ENCODE data around the gene STX1A. TPM values are rescaled to one million over a fixed set of nuclear protein-coding genes. Genes with fewer than 3 reads are reported as not detected.

STX1A gene
- total and polyA plus RNA-seq, 2 of the 8 experiments (the other 6 are each of a cell fraction or from before 2014, with no cell fraction given) = 13.5 to 17.5 TPM

DNA sequence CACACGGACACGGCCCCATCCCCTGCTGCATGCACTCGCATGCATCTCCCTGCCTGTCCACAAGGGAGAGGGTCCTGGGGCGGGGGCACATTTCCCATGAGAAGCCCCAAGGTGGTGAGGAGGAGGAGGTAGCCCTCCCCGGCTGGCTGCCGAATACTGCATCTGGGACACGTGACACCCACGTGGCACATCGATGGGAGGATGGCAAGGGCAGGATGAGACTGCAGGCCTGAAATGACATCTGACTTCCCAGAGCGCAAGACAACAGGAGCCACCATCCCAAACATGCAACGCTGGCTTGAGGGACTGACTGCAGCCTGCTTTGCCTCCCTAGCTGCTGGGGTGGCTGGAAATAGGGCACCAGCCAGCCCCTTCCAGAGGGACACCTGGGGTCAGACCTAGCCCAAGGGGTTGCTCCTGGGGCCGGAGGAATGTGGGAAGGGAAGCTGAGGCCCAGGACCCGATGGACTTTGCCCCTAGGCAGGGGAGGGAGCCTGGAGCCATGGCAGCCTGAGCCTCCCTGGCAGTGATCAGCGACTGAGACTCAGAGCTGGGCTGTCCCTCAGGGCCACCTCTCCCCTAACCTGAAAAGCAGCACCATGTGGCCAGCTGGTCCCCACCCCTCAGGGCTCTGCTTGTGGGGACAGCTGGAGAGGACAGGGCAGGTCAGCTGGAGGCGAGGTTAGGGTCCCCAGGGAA lies 19.9 kb downstream of the STX1A start (continued):
- TF ChIP-seq, protein P1, sequence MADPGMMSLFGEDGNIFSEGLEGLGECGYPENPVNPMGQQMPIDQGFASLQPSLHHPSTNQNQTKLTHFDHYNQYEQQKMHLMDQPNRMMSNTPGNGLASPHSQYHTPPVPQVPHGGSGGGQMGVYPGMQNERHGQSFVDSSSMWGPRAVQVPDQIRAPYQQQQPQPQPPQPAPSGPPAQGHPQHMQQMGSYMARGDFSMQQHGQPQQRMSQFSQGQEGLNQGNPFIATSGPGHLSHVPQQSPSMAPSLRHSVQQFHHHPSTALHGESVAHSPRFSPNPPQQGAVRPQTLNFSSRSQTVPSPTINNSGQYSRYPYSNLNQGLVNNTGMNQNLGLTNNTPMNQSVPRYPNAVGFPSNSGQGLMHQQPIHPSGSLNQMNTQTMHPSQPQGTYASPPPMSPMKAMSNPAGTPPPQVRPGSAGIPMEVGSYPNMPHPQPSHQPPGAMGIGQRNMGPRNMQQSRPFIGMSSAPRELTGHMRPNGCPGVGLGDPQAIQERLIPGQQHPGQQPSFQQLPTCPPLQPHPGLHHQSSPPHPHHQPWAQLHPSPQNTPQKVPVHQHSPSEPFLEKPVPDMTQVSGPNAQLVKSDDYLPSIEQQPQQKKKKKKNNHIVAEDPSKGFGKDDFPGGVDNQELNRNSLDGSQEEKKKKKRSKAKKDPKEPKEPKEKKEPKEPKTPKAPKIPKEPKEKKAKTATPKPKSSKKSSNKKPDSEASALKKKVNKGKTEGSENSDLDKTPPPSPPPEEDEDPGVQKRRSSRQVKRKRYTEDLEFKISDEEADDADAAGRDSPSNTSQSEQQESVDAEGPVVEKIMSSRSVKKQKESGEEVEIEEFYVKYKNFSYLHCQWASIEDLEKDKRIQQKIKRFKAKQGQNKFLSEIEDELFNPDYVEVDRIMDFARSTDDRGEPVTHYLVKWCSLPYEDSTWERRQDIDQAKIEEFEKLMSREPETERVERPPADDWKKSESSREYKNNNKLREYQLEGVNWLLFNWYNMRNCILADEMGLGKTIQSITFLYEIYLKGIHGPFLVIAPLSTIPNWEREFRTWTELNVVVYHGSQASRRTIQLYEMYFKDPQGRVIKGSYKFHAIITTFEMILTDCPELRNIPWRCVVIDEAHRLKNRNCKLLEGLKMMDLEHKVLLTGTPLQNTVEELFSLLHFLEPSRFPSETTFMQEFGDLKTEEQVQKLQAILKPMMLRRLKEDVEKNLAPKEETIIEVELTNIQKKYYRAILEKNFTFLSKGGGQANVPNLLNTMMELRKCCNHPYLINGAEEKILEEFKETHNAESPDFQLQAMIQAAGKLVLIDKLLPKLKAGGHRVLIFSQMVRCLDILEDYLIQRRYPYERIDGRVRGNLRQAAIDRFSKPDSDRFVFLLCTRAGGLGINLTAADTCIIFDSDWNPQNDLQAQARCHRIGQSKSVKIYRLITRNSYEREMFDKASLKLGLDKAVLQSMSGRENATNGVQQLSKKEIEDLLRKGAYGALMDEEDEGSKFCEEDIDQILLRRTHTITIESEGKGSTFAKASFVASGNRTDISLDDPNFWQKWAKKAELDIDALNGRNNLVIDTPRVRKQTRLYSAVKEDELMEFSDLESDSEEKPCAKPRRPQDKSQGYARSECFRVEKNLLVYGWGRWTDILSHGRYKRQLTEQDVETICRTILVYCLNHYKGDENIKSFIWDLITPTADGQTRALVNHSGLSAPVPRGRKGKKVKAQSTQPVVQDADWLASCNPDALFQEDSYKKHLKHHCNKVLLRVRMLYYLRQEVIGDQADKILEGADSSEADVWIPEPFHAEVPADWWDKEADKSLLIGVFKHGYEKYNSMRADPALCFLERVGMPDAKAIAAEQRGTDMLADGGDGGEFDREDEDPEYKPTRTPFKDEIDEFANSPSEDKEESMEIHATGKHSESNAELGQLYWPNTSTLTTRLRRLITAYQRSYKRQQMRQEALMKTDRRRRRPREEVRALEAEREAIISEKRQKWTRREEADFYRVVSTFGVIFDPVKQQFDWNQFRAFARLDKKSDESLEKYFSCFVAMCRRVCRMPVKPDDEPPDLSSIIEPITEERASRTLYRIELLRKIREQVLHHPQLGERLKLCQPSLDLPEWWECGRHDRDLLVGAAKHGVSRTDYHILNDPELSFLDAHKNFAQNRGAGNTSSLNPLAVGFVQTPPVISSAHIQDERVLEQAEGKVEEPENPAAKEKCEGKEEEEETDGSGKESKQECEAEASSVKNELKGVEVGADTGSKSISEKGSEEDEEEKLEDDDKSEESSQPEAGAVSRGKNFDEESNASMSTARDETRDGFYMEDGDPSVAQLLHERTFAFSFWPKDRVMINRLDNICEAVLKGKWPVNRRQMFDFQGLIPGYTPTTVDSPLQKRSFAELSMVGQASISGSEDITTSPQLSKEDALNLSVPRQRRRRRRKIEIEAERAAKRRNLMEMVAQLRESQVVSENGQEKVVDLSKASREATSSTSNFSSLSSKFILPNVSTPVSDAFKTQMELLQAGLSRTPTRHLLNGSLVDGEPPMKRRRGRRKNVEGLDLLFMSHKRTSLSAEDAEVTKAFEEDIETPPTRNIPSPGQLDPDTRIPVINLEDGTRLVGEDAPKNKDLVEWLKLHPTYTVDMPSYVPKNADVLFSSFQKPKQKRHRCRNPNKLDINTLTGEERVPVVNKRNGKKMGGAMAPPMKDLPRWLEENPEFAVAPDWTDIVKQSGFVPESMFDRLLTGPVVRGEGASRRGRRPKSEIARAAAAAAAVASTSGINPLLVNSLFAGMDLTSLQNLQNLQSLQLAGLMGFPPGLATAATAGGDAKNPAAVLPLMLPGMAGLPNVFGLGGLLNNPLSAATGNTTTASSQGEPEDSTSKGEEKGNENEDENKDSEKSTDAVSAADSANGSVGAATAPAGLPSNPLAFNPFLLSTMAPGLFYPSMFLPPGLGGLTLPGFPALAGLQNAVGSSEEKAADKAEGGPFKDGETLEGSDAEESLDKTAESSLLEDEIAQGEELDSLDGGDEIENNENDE (IDR thresholded peaks at IDR 0.05; ENCODE audit: insufficient replicate concordance, low read length) = no peak
- no peak for TF ChIP-seq JUND (IDR thresholded peaks at IDR 0.05; ENCODE audit: low read length)
- 0 out of 3 replicates have a peak, but pooled peaks of 1 of the 2 experiments have one; percentile 1 for TF ChIP-seq POLR2A (IDR thresholded peaks at IDR 0.05; ENCODE audit: control extremely low read depth in 1 of 2, low read depth in 2 of 2, low read length in 2 of 2)
- TF ChIP-seq ZNF274 (IDR thresholded peaks at IDR 0.05; ENCODE audit: borderline replicate concordance, extremely low read depth, low read length) = no peak
- TF ChIP-seq GABPA (IDR thresholded peaks at IDR 0.05; ENCODE audit: borderline replicate concordance, insufficient read depth, low read length) = no peak
- TF ChIP-seq, protein P2, sequence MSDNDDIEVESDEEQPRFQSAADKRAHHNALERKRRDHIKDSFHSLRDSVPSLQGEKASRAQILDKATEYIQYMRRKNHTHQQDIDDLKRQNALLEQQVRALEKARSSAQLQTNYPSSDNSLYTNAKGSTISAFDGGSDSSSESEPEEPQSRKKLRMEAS (IDR thresholded peaks at IDR 0.05) = no peak
- no peak for TF ChIP-seq RNF2 (IDR thresholded peaks at IDR 0.05; ENCODE audit: borderline replicate concordance, low read depth, low read length, missing control alignments, poor library complexity, severe bottlenecking)

All from H1 (cell line).